ENCODE data around the gene LYAR.
A peak's percentile ranks its signal among the peaks of the same experiment; 100 is the strongest.

Gene LYAR

GRCh38 chr4:4315461-4316149, 25.7 kb upstream of the LYAR start:
- no peak for DNase-seq

- no peak for DNase-seq
These were observed 21.2 kb upstream of the LYAR start for GRCh38 chr4:4311193-4311592.

GRCh38 chr4:4308800-4309441, 19.0 kb upstream of the LYAR start:
- no peak for DNase-seq

- no peak for DNase-seq
These were observed 17.0 kb upstream of the LYAR start for GRCh38 chr4:4306920-4307319.

- no peak for DNase-seq
These were observed 12.5 kb upstream of the LYAR start for GRCh38 chr4:4302416-4302815.

GRCh38 chr4:4302001-4302400, 12.0 kb upstream of the LYAR start:
- DNase-seq: no peak

GRCh38 chr4:4299006-4299405, 9.1 kb upstream of the LYAR start:
- no peak for DNase-seq

- DNase-seq: no peak
These were observed 6.4 kb upstream of the LYAR start for GRCh38 chr4:4296283-4296846.

GRCh38 chr4:4293279-4293678, 3.3 kb upstream of the LYAR start:
- no peak for DNase-seq

- no peak for DNase-seq
These were observed 385 bp downstream of the LYAR start for GRCh38 chr4:4289597-4289940.

GRCh38 chr4:4289055-4289454, 899 bp downstream of the LYAR start:
- DNase-seq: no peak

GRCh38 chr4:4288098-4288497, 1.9 kb downstream of the LYAR start:
- no peak for DNase-seq

GRCh38 chr4:4284827-4285618, 4.9 kb downstream of the LYAR start:
- DNase-seq: no peak

- no peak for DNase-seq
These were observed 8.2 kb downstream of the LYAR start for GRCh38 chr4:4281787-4282186.

GRCh38 chr4:4277531-4277930, 12.4 kb downstream of the LYAR start:
- no peak for DNase-seq

- DNase-seq: no peak
These were observed 15.7 kb downstream of the LYAR start for GRCh38 chr4:4274226-4274625.

GRCh38 chr4:4271912-4272311, 18.0 kb downstream of the LYAR start:
- DNase-seq: no peak

GRCh38 chr4:4270529-4270928, 19.4 kb downstream of the LYAR start:
- no peak for DNase-seq

- DNase-seq: no peak
These were observed 20.1 kb downstream of the LYAR start for GRCh38 chr4:4269856-4270255.

GRCh38 chr4:4269331-4269731, 20.6 kb downstream of the LYAR start:
- DNase-seq: no peak

GRCh38 chr4:4268776-4269175, 21.2 kb downstream of the LYAR start:
- DNase-seq: no peak

- DNase-seq: no peak
These were observed 22.0 kb downstream of the LYAR start for GRCh38 chr4:4267981-4268380.

GRCh38 chr4:4260185-4260751, 29.7 kb downstream of the LYAR start:
- peak; percentile 49 for DNase-seq

Measured in NCI-H2227 treated with DMSO at 0.1 percent for 48 hours (cell line).